ENCODE results near the gene COPS7A.
"Not testable (repeated sequence)": the region's sequence is repeated elsewhere in the genome, so short reads cannot be mapped to it uniquely, and the experiment has no call there.

Gene COPS7A

GRCh38 chr12:6742080-6742479 is 18.2 kb downstream of the COPS7A start:
- peaks cover 12% of the 10 kb centered on the region for H3K36me3 ChIP-seq (ENCODE audit: control insufficient read depth, low read depth, low read length)
- not testable (repeated sequence) for H3K27me3 ChIP-seq (ENCODE audit: control insufficient read depth, insufficient read depth, low read length); H3K4me3 ChIP-seq (ENCODE audit: low read length); H3K27ac ChIP-seq (ENCODE audit: low read length); H3K9me3 ChIP-seq (ENCODE audit: control insufficient read depth, low read depth, low read length); H3K4me1 ChIP-seq (ENCODE audit: control insufficient read depth, low read depth, low read length); H3K9ac ChIP-seq (ENCODE audit: low read length)

- Histone ChIP-seq H3K4me3 (ENCODE audit: low read length) (no peak overlapping the region), H3K27me3 (ENCODE audit: control insufficient read depth, insufficient read depth, low read length) (no peaks in the 10 kb centered on the region), H3K36me3 (ENCODE audit: control insufficient read depth, low read depth, low read length) (peaks cover 20% of the 10 kb centered on the region), H3K27ac (ENCODE audit: low read length) (no peak overlapping the region), H3K9ac (ENCODE audit: low read length) (no peak overlapping the region), H3K4me1 (ENCODE audit: control insufficient read depth, low read depth, low read length) (no peaks in the 10 kb centered on the region), H3K9me3 (ENCODE audit: control insufficient read depth, low read depth, low read length) (no peaks in the 10 kb centered on the region)
Measured at GRCh38 chr12:6742834-6743233, 19.0 kb downstream of the COPS7A start.

- H3K9ac ChIP-seq (ENCODE audit: low read length); H3K4me1 ChIP-seq (ENCODE audit: control insufficient read depth, low read depth, low read length); H3K9me3 ChIP-seq (ENCODE audit: control insufficient read depth, low read depth, low read length); H3K27me3 ChIP-seq (ENCODE audit: control insufficient read depth, insufficient read depth, low read length); H3K4me3 ChIP-seq (ENCODE audit: low read length); H3K27ac ChIP-seq (ENCODE audit: low read length): not testable (repeated sequence)
- H3K36me3 ChIP-seq (ENCODE audit: control insufficient read depth, low read depth, low read length) = peaks cover 25% of the 10 kb centered on the region
Measured at GRCh38 chr12:6743300-6743699, 19.5 kb downstream of the COPS7A start.

GRCh38 chr12:6745741-6746525 is 22.1 kb downstream of the COPS7A start:
- no peaks in the 10 kb centered on the region for H3K4me1 ChIP-seq (ENCODE audit: control insufficient read depth, low read depth, low read length)
- no peaks in the 10 kb centered on the region for H3K27me3 ChIP-seq (ENCODE audit: control insufficient read depth, insufficient read depth, low read length)
- H3K4me3 ChIP-seq (ENCODE audit: low read length) = no peak overlapping the region
- H3K27ac ChIP-seq (ENCODE audit: low read length) = no peak overlapping the region
- H3K9me3 ChIP-seq (ENCODE audit: control insufficient read depth, low read depth, low read length) = no peaks in the 10 kb centered on the region
- no peak overlapping the region for H3K9ac ChIP-seq (ENCODE audit: low read length)
- peaks cover 51% of the 10 kb centered on the region for H3K36me3 ChIP-seq (ENCODE audit: control insufficient read depth, low read depth, low read length)

GRCh38 chr12:6747216-6747615 is 23.4 kb downstream of the COPS7A start:
- Histone ChIP-seq H3K9me3 (ENCODE audit: control insufficient read depth, low read depth, low read length) (no peaks in the 10 kb centered on the region), H3K27ac (ENCODE audit: low read length) (no peak overlapping the region), H3K27me3 (ENCODE audit: control insufficient read depth, insufficient read depth, low read length) (no peaks in the 10 kb centered on the region), H3K36me3 (ENCODE audit: control insufficient read depth, low read depth, low read length) (peaks cover 61% of the 10 kb centered on the region), H3K4me1 (ENCODE audit: control insufficient read depth, low read depth, low read length) (peaks cover 5% of the 10 kb centered on the region), H3K9ac (ENCODE audit: low read length) (no peak overlapping the region), H3K4me3 (ENCODE audit: low read length) (no peak overlapping the region)

GRCh38 chr12:6748761-6749160 is 24.9 kb downstream of the COPS7A start:
- H3K36me3 ChIP-seq (ENCODE audit: control insufficient read depth, low read depth, low read length) = peaks cover 61% of the 10 kb centered on the region
- no peaks in the 10 kb centered on the region for H3K9me3 ChIP-seq (ENCODE audit: control insufficient read depth, low read depth, low read length)
- peaks cover 6% of the 10 kb centered on the region for H3K4me1 ChIP-seq (ENCODE audit: control insufficient read depth, low read depth, low read length)
- H3K27ac ChIP-seq (ENCODE audit: low read length) = no peak overlapping the region
- no peaks in the 10 kb centered on the region for H3K27me3 ChIP-seq (ENCODE audit: control insufficient read depth, insufficient read depth, low read length)
- no peak overlapping the region for H3K4me3 ChIP-seq (ENCODE audit: low read length)
- H3K9ac ChIP-seq (ENCODE audit: low read length) = no peak overlapping the region

GRCh38 chr12:6750506-6750905 is 26.7 kb downstream of the COPS7A start:
- H3K36me3 ChIP-seq (ENCODE audit: control insufficient read depth, low read depth, low read length) = peaks cover 60% of the 10 kb centered on the region
- no peak overlapping the region for H3K27ac ChIP-seq (ENCODE audit: low read length)
- H3K27me3 ChIP-seq (ENCODE audit: control insufficient read depth, insufficient read depth, low read length) = no peaks in the 10 kb centered on the region
- no peaks in the 10 kb centered on the region for H3K9me3 ChIP-seq (ENCODE audit: control insufficient read depth, low read depth, low read length)
- H3K9ac ChIP-seq (ENCODE audit: low read length) = no peak overlapping the region
- no peak overlapping the region for H3K4me3 ChIP-seq (ENCODE audit: low read length)
- H3K4me1 ChIP-seq (ENCODE audit: control insufficient read depth, low read depth, low read length) = peaks cover 11% of the 10 kb centered on the region

GRCh38 chr12:6751767-6752166 is 27.9 kb downstream of the COPS7A start:
- H3K36me3 ChIP-seq (ENCODE audit: control insufficient read depth, low read depth, low read length) = peaks cover 52% of the 10 kb centered on the region
- H3K27me3 ChIP-seq (ENCODE audit: control insufficient read depth, insufficient read depth, low read length) = no peaks in the 10 kb centered on the region
- peak overlapping the region; percentile 87 for H3K4me3 ChIP-seq (ENCODE audit: low read length)
- H3K9ac ChIP-seq (ENCODE audit: low read length) = no peak overlapping the region
- H3K4me1 ChIP-seq (ENCODE audit: control insufficient read depth, low read depth, low read length) = peaks cover 11% of the 10 kb centered on the region
- H3K9me3 ChIP-seq (ENCODE audit: control insufficient read depth, low read depth, low read length) = no peaks in the 10 kb centered on the region
- no peak overlapping the region for H3K27ac ChIP-seq (ENCODE audit: low read length)

- peaks cover 46% of the 10 kb centered on the region for H3K36me3 ChIP-seq (ENCODE audit: control insufficient read depth, low read depth, low read length)
- H3K27me3 ChIP-seq (ENCODE audit: control insufficient read depth, insufficient read depth, low read length) = no peaks in the 10 kb centered on the region
- H3K9me3 ChIP-seq (ENCODE audit: control insufficient read depth, low read depth, low read length) = no peaks in the 10 kb centered on the region
- peak overlapping the region; percentile 87 for H3K4me3 ChIP-seq (ENCODE audit: low read length)
- H3K4me1 ChIP-seq (ENCODE audit: control insufficient read depth, low read depth, low read length) = peaks cover 11% of the 10 kb centered on the region
- H3K27ac ChIP-seq (ENCODE audit: low read length) = peak overlapping the region; percentile 97
- H3K9ac ChIP-seq (ENCODE audit: low read length) = peak overlapping the region; percentile 93
Measured at GRCh38 chr12:6752167-6752920, 28.5 kb downstream of the COPS7A start.

GRCh38 chr12:6752921-6753771 is 29.3 kb downstream of the COPS7A start, which contains the start of gene MLF2:
Gene MLF2, minus strand, starts transcription at chr12:6753141. Its CDS starts 807 bp downstream, at chr12:6752334.
- Histone ChIP-seq H3K27ac (ENCODE audit: low read length) (peak within 1 kb of the TSS; percentile 97), H3K4me3 (ENCODE audit: low read length) (peak within 1 kb of the TSS; percentile 87), H3K9me3 (ENCODE audit: control insufficient read depth, low read depth, low read length) (no peaks in the 10 kb centered on the region), H3K27me3 (ENCODE audit: control insufficient read depth, insufficient read depth, low read length) (no peaks in the 10 kb centered on the region), H3K36me3 (ENCODE audit: control insufficient read depth, low read depth, low read length) (peaks cover 38% of the 10 kb centered on the region), H3K9ac (ENCODE audit: low read length) (peak within 1 kb of the TSS; percentile 93), H3K4me1 (ENCODE audit: control insufficient read depth, low read depth, low read length) (peaks cover 11% of the 10 kb centered on the region)

GRCh38 chr12:6753772-6754356 is 30.0 kb downstream of the COPS7A start:
- Histone ChIP-seq H3K9me3 (ENCODE audit: control insufficient read depth, low read depth, low read length) (no peaks in the 10 kb centered on the region), H3K27me3 (ENCODE audit: control insufficient read depth, insufficient read depth, low read length) (no peaks in the 10 kb centered on the region), H3K9ac (ENCODE audit: low read length) (no peak overlapping the region), H3K27ac (ENCODE audit: low read length) (no peak overlapping the region), H3K4me1 (ENCODE audit: control insufficient read depth, low read depth, low read length) (peaks cover 11% of the 10 kb centered on the region), H3K36me3 (ENCODE audit: control insufficient read depth, low read depth, low read length) (peaks cover 31% of the 10 kb centered on the region), H3K4me3 (ENCODE audit: low read length) (peak overlapping the region; percentile 22)
